K562 (cell line): Measurements from ENCODE around the gene HOXA2. TPM values are rescaled to one million over a fixed set of nuclear protein-coding genes. Genes with fewer than 3 reads are reported as not detected.

Experiments used
- ATAC-seq: fragments of 200-7000 bp; cut with Tn5 transposase; 3 replicates; pipeline ENCODE4 v1.9.1; 2020; ENCODE audit warnings: moderate library complexity
- BruUV-seq: library from RNA; stranded (reverse); fragments of 400-500 nt; replicated peaks from 2 replicates; lab custom pipeline; 2021; lab: Mats Ljungman, UMichigan
- CTCF ChIA-PET: fragments of 300-600 bp; formaldehyde crosslinking; extraction: SDS; loops from one replicate; lab custom pipeline; 2021; ENCODE audit warnings: low intra/inter-chr PET ratio; lab: Yijun Ruan, JAX
- POLR2A ChIA-PET: fragments of 300-600, 350-650 bp; sonication (Branson Sonifier 250); formaldehyde crosslinking; extraction: SDS; loops from one replicate; lab custom pipeline; 2021; ENCODE audit warnings: antibody characterized with exemption, inconsistent platforms; lab: Yijun Ruan, JAX
- DNase-seq, 4 experiments: peaks; one replicate each; pipeline versions ENCODE4 v3.0.0 to v3.0.0-alpha.2; 2011 to 2018; ENCODE audit warnings: low spot score in 3 of 4, mixed read lengths in 3 of 4; ENCODE audit errors: extremely low read depth in 1 of 4
- FAIRE-seq: peaks from 2 replicates; lab custom pipeline; 2011; peaks lifted over from hg19 to GRCh38; lab: Jason Lieb, UNC
- H2AFZ ChIP-seq: 2 replicates; pipeline ENCODE4 v1.6.0; 2011; ENCODE audit warnings: low read depth, low read length, control low read depth, inconsistent platforms
- H3K27ac ChIP-seq: fragments of 200-600 bp; 3 replicates; pipeline ENCODE4 v1.8.0; 2011; ENCODE audit warnings: low read depth, mild to moderate bottlenecking, control low read depth, inconsistent platforms, low read length, moderate library complexity, mixed read lengths; ENCODE audit errors: extremely low read depth
- H3K27me3 ChIP-seq, 2 experiments: fragments of 300-600 bp in 1 of 2; 2 replicates in 1 of 2; 3 replicates in 1 of 2; pipeline versions ENCODE4 v1.6.0 to v1.8.0; 2011; ENCODE audit warnings: inconsistent platforms in 2 of 2, low read length in 2 of 2, mild to moderate bottlenecking in 1 of 2, mixed read lengths in 1 of 2, moderate library complexity in 1 of 2; ENCODE audit not compliant: control insufficient read depth in 2 of 2, insufficient read depth in 2 of 2
- H3K36me3 ChIP-seq: fragments of 300-600 bp; 3 replicates; pipeline ENCODE4 v1.8.0; 2011; ENCODE audit warnings: mild to moderate bottlenecking, low read length, inconsistent platforms; ENCODE audit not compliant: control insufficient read depth, insufficient read depth
- H3K4me1 ChIP-seq, 2 experiments: fragments of 200-600 bp in 1 of 2; replicated peaks in 1 of 2; 2 replicates in 1 of 2; 3 replicates in 1 of 2; pipeline versions ENCODE4 v1.5.1 to v1.8.0; 2011; ENCODE audit warnings: inconsistent platforms in 2 of 2, low read length in 2 of 2, mild to moderate bottlenecking in 1 of 2, mixed read lengths in 1 of 2, moderate library complexity in 1 of 2; ENCODE audit not compliant: control insufficient read depth in 2 of 2, insufficient read depth in 2 of 2
- H3K4me2 ChIP-seq: 2 replicates; pipeline ENCODE4 v1.6.1; 2011; ENCODE audit warnings: low read length, control low read depth, inconsistent platforms, mixed read lengths; ENCODE audit not compliant: insufficient read depth
- H3K4me3 ChIP-seq: fragments of 200-600 bp; sonication (generic), shearing (Covaris generic); 2 replicates; pipeline ENCODE4 v1.5.1; 2016; ENCODE audit warnings: control low read depth, inconsistent platforms
- H3K79me2 ChIP-seq: fragments of 200-600 bp; 3 replicates; pipeline ENCODE4 v1.8.0; 2011; ENCODE audit warnings: low read length, inconsistent platforms; ENCODE audit not compliant: control insufficient read depth, insufficient read depth
- H3K9ac ChIP-seq, 2 experiments: 2 replicates each; pipeline versions ENCODE4 v1.6.0 to v1.6.1; 2011; ENCODE audit warnings: low read depth in 2 of 2, low read length in 2 of 2, control low read depth in 1 of 2, inconsistent platforms in 1 of 2, mild to moderate bottlenecking in 1 of 2, mixed read lengths in 1 of 2; ENCODE audit not compliant: insufficient read depth in 1 of 2
- H3K9me1 ChIP-seq: one replicate; pipeline ENCODE4 v1.6.0; 2011; ENCODE audit warnings: inconsistent platforms, mild to moderate bottlenecking, low read length, moderate library complexity; ENCODE audit not compliant: control insufficient read depth, insufficient read depth
- H3K9me3 ChIP-seq: replicated peaks from 2 replicates; pipeline ENCODE4 v1.5.1; 2011; ENCODE audit warnings: low read depth, low read length, inconsistent platforms; ENCODE audit not compliant: control insufficient read depth, insufficient read depth
- H4K20me1 ChIP-seq: replicated peaks from 2 replicates; pipeline ENCODE4 v1.6.1; 2011; ENCODE audit warnings: low read length, inconsistent platforms, mixed read lengths; ENCODE audit not compliant: control insufficient read depth, insufficient read depth
- DACH1 ChIP-seq: fragments of 450-650 bp; IDR thresholded peaks from 2 replicates; pipeline ENCODE4 v1.6.1; 2018; ENCODE audit not compliant: partially characterized antibody
- GABPB1 ChIP-seq: sonication (generic); formaldehyde crosslinking; IDR thresholded peaks from 2 replicates; pipeline ENCODE4 v1.8.0; 2022; ENCODE audit warnings: mild to moderate bottlenecking, missing genetic modification reagents
- NCOA1 ChIP-seq: fragments of 450-650 bp; IDR thresholded peaks from 2 replicates; pipeline ENCODE4 v1.6.1; 2016; ENCODE audit warnings: low read depth
- PHF21A ChIP-seq: fragments of 450-650 bp; IDR thresholded peaks from 2 replicates; pipeline ENCODE4 v1.6.1; 2017; ENCODE audit warnings: low read depth, borderline replicate concordance
- POLR2B ChIP-seq: fragments of 450-650 bp; IDR thresholded peaks from 2 replicates; pipeline ENCODE4 v1.6.1; 2018; ENCODE audit warnings: low read depth; ENCODE audit not compliant: partially characterized antibody
- RAD51 ChIP-seq: fragments of 450-650 bp; IDR thresholded peaks from 2 replicates; pipeline ENCODE4 v1.7.1; 2016; ENCODE audit warnings: low read depth, mild to moderate bottlenecking, borderline replicate concordance
- SOX6 ChIP-seq: fragments of 450-650 bp; IDR thresholded peaks from 2 replicates; pipeline ENCODE4 v1.6.1; 2014; ENCODE audit warnings: mild to moderate bottlenecking
- TAF9B ChIP-seq: fragments of 450-650 bp; IDR thresholded peaks from 2 replicates; pipeline ENCODE4 v1.6.1; 2018; ENCODE audit warnings: mild to moderate bottlenecking; ENCODE audit not compliant: partially characterized antibody
- WGBS: fragments of 100-300 bp; shearing (Covaris generic); methylation state at CpG from one replicate; pipeline ENCODE4 v1.1.6; 2016; ENCODE audit warnings: low coverage, mixed read lengths; ENCODE audit not compliant: insufficient coverage; ENCODE audit errors: missing lambda C conversion rate; 5-methylcytosine and 5-hydroxymethylcytosine counted together
- in situ Hi-C: fragments of 300-500 bp; cut with MboI; formaldehyde crosslinking; loops from 4 replicates; pipeline ENCODE4 v1.15.0; 2018; ENCODE audit warnings: inconsistent platforms, mixed read lengths
- intact Hi-C: fragments of 100-400 bp; cut with micrococcal nuclease; formaldehyde crosslinking; loops from 2 replicates; pipeline ENCODE4 v1.14.2; 2022
- polyA plus RNA-seq, 8 experiments: library from polyadenylated mRNA; depleted of rRNA in 4 of 8; stranded (reverse) in 5 of 8; unstranded in 3 of 8; fragments of >200 nt; fragmentation: Nextera tagmentation in 2 of 8; fragmentation: Illumina TruSeq in 1 of 8; extraction: Ambion mirVana in 2 of 8; extraction: Trizol in 1 of 8; gene quantifications; 2 replicates each; pipeline versions ENCODE4 v1.2.1 to v1.2.3, GENCODE V29; 2011 to 2014; ENCODE audit warnings: inconsistent platforms in 1 of 8, missing spikeins in 1 of 8
- total RNA-seq, 7 experiments: library from RNA; depleted of rRNA in 6 of 7; stranded (reverse); fragments of >200 nt in 6 of 7; fragmentation: Illumina TruSeq in 2 of 7; extraction: Trizol in 2 of 7; gene quantifications; 2 replicates each; pipeline versions ENCODE4 v1.2.1 to v1.2.3, GENCODE V29; 2011 to 2021; ENCODE audit warnings: low replicate concordance in 1 of 7
- TF ChIP-seq, protein P1 (sequence below): fragments of 250-450 bp; sonication (Bioruptor Pico); IDR thresholded peaks from 2 replicates; pipeline ENCODE4 v1.5.0; 2020; ENCODE audit warnings: mild to moderate bottlenecking
- TF ChIP-seq, protein P2 (sequence below): fragments of 250-450 bp; sonication (Bioruptor Pico); IDR thresholded peaks from 2 replicates; pipeline ENCODE4 v1.5.0; 2021
- TF ChIP-seq, protein P3 (sequence below): sonication (generic); formaldehyde crosslinking; IDR thresholded peaks from 2 replicates; pipeline ENCODE4 v1.8.0; 2022; ENCODE audit warnings: mild to moderate bottlenecking, missing genetic modification reagents
- TF ChIP-seq, protein P4 (sequence below): fragments of 450-650 bp; IDR thresholded peaks from 2 replicates; pipeline ENCODE4 v1.6.1; 2016; ENCODE audit warnings: low read depth, mild to moderate bottlenecking, moderate library complexity
- TF ChIP-seq, protein P5 (sequence below): sonication (generic); formaldehyde crosslinking; IDR thresholded peaks from 2 replicates; pipeline ENCODE4 v1.5.0; 2020; ENCODE audit warnings: missing genetic modification reagents
- TF ChIP-seq, protein P6 (sequence below): fragments of 450-650 bp; formaldehyde crosslinking; IDR thresholded peaks from 2 replicates; pipeline ENCODE4 v1.4.0; 2020; ENCODE audit warnings: mild to moderate bottlenecking, mixed read lengths

HOXA2 gene
- total and polyA plus RNA-seq, 9 of the 15 experiments (the other 6 are each of a cell fraction or from before 2014, with no cell fraction given) = 0.04 TPM; not detected in 8

DNA sequence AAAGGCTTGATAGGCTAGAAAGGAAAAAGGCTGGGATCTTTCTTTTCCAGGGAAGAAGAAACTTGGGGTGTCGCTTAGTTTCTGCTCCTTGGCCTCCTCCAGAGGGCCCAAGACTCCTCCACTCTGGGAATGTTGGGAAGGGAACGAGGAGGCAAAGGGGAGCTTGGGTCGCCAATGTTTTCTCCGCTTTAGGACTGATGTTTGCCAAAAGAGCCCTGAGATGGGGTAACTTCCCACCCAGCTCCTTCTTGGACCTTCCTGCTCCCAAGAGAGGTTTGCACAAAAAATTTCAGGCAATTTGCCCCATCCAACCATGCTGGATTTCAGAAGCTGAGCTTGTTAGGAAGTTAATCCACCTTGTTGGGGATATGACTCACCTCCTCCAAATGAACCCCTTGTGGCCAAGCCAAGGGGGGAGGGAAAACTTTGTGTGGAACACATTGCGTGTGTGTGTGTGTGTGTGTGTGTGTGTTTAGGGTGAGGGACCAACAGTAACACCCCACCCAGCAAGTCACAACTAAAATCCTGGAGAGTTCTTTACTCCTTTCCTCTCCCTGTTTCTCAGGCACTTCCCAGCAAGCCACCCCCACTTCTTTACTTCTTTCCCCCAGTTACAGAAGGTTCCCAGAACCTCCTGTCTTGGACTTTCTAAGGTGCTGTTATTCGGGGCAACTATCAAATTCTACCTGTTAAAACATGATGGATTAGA is 8.7 kb upstream of the HOXA2 start (continued):
- TF ChIP-seq, protein P1, sequence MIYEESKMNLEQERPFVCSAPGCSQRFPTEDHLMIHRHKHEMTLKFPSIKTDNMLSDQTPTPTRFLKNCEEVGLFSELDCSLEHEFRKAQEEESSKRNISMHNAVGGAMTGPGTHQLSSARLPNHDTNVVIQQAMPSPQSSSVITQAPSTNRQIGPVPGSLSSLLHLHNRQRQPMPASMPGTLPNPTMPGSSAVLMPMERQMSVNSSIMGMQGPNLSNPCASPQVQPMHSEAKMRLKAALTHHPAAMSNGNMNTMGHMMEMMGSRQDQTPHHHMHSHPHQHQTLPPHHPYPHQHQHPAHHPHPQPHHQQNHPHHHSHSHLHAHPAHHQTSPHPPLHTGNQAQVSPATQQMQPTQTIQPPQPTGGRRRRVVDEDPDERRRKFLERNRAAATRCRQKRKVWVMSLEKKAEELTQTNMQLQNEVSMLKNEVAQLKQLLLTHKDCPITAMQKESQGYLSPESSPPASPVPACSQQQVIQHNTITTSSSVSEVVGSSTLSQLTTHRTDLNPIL = no peak
- no peak for TF ChIP-seq SOX6
- no peak for TF ChIP-seq PHF21A
- no peak for TF ChIP-seq GABPB1
- no peak for TF ChIP-seq TAF9B
- TF ChIP-seq, protein P2, sequence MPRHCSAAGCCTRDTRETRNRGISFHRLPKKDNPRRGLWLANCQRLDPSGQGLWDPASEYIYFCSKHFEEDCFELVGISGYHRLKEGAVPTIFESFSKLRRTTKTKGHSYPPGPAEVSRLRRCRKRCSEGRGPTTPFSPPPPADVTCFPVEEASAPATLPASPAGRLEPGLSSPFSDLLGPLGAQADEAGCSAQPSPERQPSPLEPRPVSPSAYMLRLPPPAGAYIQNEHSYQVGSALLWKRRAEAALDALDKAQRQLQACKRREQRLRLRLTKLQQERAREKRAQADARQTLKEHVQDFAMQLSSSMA (CRISPR knock-in tag) = no peak

DNA sequence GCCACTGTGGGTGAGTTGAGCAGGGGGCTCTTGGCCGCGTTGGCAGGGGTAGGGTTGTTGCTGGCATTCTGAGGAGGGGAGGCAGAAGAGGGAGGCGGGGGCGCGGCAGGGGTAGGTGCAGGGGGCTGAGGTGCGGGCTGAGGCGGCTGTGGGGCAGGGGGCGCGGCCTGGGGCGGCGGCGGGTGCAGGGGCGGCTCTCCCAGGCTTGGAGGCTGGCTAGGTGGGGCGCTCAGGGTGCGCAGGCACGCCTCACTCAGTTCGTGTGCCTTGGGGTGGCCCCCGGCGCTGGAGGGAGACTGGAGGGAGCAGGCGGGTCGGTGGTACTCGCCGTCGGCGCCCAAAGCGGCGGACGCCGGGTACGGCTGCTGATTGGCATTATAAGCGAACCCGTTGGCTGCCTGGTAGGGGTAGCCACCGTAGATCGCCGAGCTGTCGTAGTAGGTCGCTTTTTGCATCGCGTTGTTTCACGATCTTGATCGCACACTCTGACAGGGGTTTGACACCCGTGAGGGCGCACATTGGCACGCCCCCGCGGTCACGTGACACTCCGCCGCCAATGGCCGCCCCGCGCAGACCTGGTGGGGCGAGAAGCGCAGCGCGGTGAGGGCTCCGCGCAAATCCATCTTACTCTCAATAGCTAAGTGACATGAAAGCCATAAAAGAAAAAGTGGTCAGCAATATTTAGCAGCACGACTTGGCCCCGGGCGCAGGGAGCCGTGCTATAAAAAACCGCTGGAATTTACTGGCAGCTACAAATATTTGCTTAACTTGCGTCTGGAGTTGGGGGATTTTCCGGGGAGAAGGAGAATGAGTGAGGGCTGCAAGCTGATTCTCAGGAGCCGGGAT is 7.9 kb upstream of the HOXA2 start:
- H3K27ac ChIP-seq = no peak overlapping the region
- DNase-seq (no peak), FAIRE-seq (no peak), ATAC-seq (no peak)
- BruUV-seq = no TSS peak
- no peak overlapping the region for H3K9ac ChIP-seq
- H3K9me3 ChIP-seq = no peaks in the 10 kb centered on the region
- no peaks in the 10 kb centered on the region for H3K36me3 ChIP-seq
- no peaks in the 10 kb centered on the region for H3K9me1 ChIP-seq
- in situ Hi-C loops = no loop called here
- intact Hi-C loops = no loop called here
- no peaks in the 10 kb centered on the region for H3K79me2 ChIP-seq
- H4K20me1 ChIP-seq = 0 out of 2 replicates have a peak, but pooled peaks cover 6% of the 10 kb centered on the region
- no peak overlapping the region for H3K4me3 ChIP-seq
- ChIA-PET POLR2A (no interaction called here), CTCF (no interaction called here)
- 49% methylated on average over 31 of the region's 66 CpGs for WGBS
- H3K27me3 ChIP-seq = peaks cover 51 to 66% of the 10 kb centered on the region in 2 experiments; a peak in 4 of 5 replicates
- H3K4me1 ChIP-seq = peaks cover 0 to 24% of the 10 kb centered on the region in 2 experiments; a peak in 2 of 5 replicates
- H2AFZ ChIP-seq = no peak overlapping the region
- H3K4me2 ChIP-seq = no peak overlapping the region
- TF ChIP-seq, protein P3, sequence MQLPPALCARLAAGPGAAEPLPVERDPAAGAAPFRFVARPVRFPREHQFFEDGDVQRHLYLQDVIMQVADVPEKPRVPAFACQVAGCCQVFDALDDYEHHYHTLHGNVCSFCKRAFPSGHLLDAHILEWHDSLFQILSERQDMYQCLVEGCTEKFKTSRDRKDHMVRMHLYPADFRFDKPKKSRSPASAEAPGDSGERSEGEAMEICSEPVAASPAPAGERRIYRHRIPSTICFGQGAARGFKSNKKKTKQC (CRISPR knock-in tag) = no peak
- TF ChIP-seq, protein P4, sequence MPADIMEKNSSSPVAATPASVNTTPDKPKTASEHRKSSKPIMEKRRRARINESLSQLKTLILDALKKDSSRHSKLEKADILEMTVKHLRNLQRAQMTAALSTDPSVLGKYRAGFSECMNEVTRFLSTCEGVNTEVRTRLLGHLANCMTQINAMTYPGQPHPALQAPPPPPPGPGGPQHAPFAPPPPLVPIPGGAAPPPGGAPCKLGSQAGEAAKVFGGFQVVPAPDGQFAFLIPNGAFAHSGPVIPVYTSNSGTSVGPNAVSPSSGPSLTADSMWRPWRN = no peak
- TF ChIP-seq, protein P5, sequence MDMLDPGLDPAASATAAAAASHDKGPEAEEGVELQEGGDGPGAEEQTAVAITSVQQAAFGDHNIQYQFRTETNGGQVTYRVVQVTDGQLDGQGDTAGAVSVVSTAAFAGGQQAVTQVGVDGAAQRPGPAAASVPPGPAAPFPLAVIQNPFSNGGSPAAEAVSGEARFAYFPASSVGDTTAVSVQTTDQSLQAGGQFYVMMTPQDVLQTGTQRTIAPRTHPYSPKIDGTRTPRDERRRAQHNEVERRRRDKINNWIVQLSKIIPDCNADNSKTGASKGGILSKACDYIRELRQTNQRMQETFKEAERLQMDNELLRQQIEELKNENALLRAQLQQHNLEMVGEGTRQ (CRISPR knock-in tag) = peak; percentile 73
- TF ChIP-seq RAD51 (peak; percentile 33; the same call in 1 of the 2 replicates), POLR2B (no peak), DACH1 (no peak), NCOA1 (no peak)
- TF ChIP-seq, protein P6, sequence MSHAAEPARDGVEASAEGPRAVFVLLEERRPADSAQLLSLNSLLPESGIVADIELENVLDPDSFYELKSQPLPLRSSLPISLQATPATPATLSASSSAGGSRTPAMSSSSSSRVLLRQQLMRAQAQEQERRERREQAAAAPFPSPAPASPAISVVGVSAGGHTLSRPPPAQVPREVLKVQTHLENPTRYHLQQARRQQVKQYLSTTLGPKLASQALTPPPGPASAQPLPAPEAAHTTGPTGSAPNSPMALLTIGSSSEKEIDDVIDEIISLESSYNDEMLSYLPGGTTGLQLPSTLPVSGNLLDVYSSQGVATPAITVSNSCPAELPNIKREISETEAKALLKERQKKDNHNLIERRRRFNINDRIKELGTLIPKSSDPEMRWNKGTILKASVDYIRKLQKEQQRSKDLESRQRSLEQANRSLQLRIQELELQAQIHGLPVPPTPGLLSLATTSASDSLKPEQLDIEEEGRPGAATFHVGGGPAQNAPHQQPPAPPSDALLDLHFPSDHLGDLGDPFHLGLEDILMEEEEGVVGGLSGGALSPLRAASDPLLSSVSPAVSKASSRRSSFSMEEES (CRISPR knock-in tag) = peak; percentile 76
